Measurements from ENCODE around the gene NDUFS4. TPM values are rescaled to one million over a fixed set of nuclear protein-coding genes. Genes with fewer than 3 reads are reported as not detected.

NDUFS4 gene
- total RNA-seq, 1 experiment from 2014 or later, result 92.9 TPM

DNA sequence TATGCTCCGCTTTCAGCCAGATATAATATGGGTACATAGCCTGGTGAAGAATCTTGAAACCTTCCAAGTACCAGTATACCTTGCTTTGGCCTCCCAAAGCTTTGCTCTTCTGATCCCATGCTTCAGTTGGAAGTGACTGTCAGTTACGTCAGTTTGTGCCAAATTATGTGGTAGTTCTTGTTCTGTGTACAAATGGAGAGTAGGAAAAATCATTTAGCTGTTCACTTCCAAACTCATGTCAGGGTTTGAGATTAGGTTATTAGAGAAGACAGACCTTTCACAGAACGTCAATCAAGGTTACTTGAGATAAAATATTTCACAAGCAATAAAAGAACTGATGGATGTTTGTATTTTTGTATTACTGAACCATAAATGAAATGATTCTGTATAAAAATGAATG, 117.2 kb downstream of the NDUFS4 start:
- no peak overlapping the region for H3K14ac ChIP-seq (ENCODE audit: insufficient read depth, low read length)
- H3K4ac ChIP-seq (ENCODE audit: low read depth, low read length), result no peak overlapping the region
- no peaks in the 10 kb centered on the region for H3K9me3 ChIP-seq (ENCODE audit: control insufficient read depth, low read depth, low read length)
- TF ChIP-seq, protein P1, sequence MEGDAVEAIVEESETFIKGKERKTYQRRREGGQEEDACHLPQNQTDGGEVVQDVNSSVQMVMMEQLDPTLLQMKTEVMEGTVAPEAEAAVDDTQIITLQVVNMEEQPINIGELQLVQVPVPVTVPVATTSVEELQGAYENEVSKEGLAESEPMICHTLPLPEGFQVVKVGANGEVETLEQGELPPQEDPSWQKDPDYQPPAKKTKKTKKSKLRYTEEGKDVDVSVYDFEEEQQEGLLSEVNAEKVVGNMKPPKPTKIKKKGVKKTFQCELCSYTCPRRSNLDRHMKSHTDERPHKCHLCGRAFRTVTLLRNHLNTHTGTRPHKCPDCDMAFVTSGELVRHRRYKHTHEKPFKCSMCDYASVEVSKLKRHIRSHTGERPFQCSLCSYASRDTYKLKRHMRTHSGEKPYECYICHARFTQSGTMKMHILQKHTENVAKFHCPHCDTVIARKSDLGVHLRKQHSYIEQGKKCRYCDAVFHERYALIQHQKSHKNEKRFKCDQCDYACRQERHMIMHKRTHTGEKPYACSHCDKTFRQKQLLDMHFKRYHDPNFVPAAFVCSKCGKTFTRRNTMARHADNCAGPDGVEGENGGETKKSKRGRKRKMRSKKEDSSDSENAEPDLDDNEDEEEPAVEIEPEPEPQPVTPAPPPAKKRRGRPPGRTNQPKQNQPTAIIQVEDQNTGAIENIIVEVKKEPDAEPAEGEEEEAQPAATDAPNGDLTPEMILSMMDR (conservative IDR thresholded peaks at IDR 0.05), result no peak
- H3K4me1 ChIP-seq (ENCODE audit: insufficient read depth, low read length), result no peaks in the 10 kb centered on the region
- H3T11ph ChIP-seq (ENCODE audit: low read length), result no peak overlapping the region
- WGBS (ENCODE audit: extremely low coverage, insufficient read length, low lambda C conversion rate), result no CpG with 5 or more reads among the region's 3 CpGs
- no peak overlapping the region for H2BK20ac ChIP-seq (ENCODE audit: low read depth, low read length, poor library complexity, severe bottlenecking)
- no peak overlapping the region for H3K4me3 Mint-ChIP-seq
- no peak overlapping the region for H2BK120ac ChIP-seq (ENCODE audit: low read depth, low read length, poor library complexity, severe bottlenecking)
- no peak overlapping the region for H2BK12ac ChIP-seq (ENCODE audit: insufficient read length, low read depth, low read length)
- H3K18ac ChIP-seq (ENCODE audit: insufficient read length, low read depth, low read length), result no peak overlapping the region
- H3K27me3 ChIP-seq (ENCODE audit: insufficient read depth, low read length), result no peaks in the 10 kb centered on the region
- no peak overlapping the region for H4K8ac ChIP-seq (replicated peaks; ENCODE audit: insufficient read length, low read depth, low read length)
- no peaks in the 10 kb centered on the region for H3K23me2 ChIP-seq (ENCODE audit: insufficient read length, low read depth, low read length, poor library complexity, severe bottlenecking)
- H3K79me1 ChIP-seq (ENCODE audit: insufficient read depth, low read depth, low read length, poor library complexity, severe bottlenecking), result no peaks in the 10 kb centered on the region
- peaks cover 0 to 11% of the 10 kb centered on the region in 2 experiments; a peak in 2 of 4 replicates for H3K4me1 Mint-ChIP-seq
- H4K20me1 ChIP-seq (ENCODE audit: control insufficient read depth, insufficient read depth, insufficient read length), result no peaks in the 10 kb centered on the region
- no peaks in the 10 kb centered on the region; a peak in 2 of 5 replicates for H3K9me3 Mint-ChIP-seq
- no peak overlapping the region for H2BK5ac ChIP-seq (ENCODE audit: insufficient read length, low read length)
- no peak overlapping the region for H3K27ac ChIP-seq (ENCODE audit: insufficient read length, low read depth, low read length)
- H3K79me2 ChIP-seq (ENCODE audit: insufficient read depth, low read length), result no peaks in the 10 kb centered on the region
- no peak overlapping the region for H3K4me2 ChIP-seq (ENCODE audit: insufficient read depth, insufficient read length, low read length)
- no peak overlapping the region for H2AK5ac ChIP-seq (ENCODE audit: insufficient read length, low read length)
- H3K56ac ChIP-seq (ENCODE audit: insufficient read length, low read depth, low read length), result no peak overlapping the region
- DNase-seq, result no peak
- no peak overlapping the region for H4K5ac ChIP-seq (ENCODE audit: insufficient read length, low read depth, low read length)
- no peak overlapping the region for H3K23ac ChIP-seq (ENCODE audit: insufficient read length, low read depth, low read length)
- H2BK15ac ChIP-seq (ENCODE audit: low read depth, low read length), result no peak overlapping the region
- H2AFZ ChIP-seq (ENCODE audit: low read length), result no peak overlapping the region
- peak overlapping the region in 1 of 3 experiments; percentile 40; a peak in 1 of 7 replicates for H3K27ac Mint-ChIP-seq
- H3K36me3 Mint-ChIP-seq (ENCODE audit: insufficient read depth in 1 of 3, low read depth in 3 of 3), result peaks cover 4 to 10% (median 6%) of the 10 kb centered on the region in 3 experiments; a peak in 6 of 7 replicates
- H3K27me3 Mint-ChIP-seq (ENCODE audit: low read depth), result no peaks in the 10 kb centered on the region
- H4K91ac ChIP-seq (ENCODE audit: insufficient read length, low read depth, low read length), result no peak overlapping the region
- H3K9ac ChIP-seq (ENCODE audit: extremely low read depth, insufficient read length, low read length), result no peak overlapping the region
